ENCODE data around the gene CD151. TPM values are rescaled to one million over a fixed set of nuclear protein-coding genes. Genes with fewer than 3 reads are reported as not detected.

The CD151 gene
- total and polyA plus RNA-seq, 2 experiments from 2014 or later: 62.9 to 109 TPM

- Mint-ChIP-seq H3K4me1 (peaks cover 30% of the 10 kb centered on the region), H3K4me3 (no peak overlapping the region), H3K27ac (no peak overlapping the region), H3K27me3 (ENCODE audit: insufficient read depth, low read depth, poor library complexity) (peaks cover 15% of the 10 kb centered on the region), H3K36me3 (ENCODE audit: low read depth) (peaks cover 6% of the 10 kb centered on the region; the same call in 1 of the 3 replicates), H3K9me3 (no peaks in the 10 kb centered on the region)
- no peak overlapping the region for H2AFZ ChIP-seq
- H3F3A ChIP-seq (replicated peaks; ENCODE audit: low read depth): peaks cover 16% of the 10 kb centered on the region
- no peak overlapping the region for H3K27ac ChIP-seq (ENCODE audit: low read depth)
- ATAC-seq (no peak), DNase-seq (ENCODE audit: low spot score) (no peak)
- no peak overlapping the region for H3K4me2 ChIP-seq
- H3K36me3 ChIP-seq (ENCODE audit: insufficient read depth): no peaks in the 10 kb centered on the region
- H3K79me2 ChIP-seq (replicated peaks; ENCODE audit: insufficient read depth): no peaks in the 10 kb centered on the region; the same call in 1 of the 2 replicates
- TF ChIP-seq REST (IDR thresholded peaks at IDR 0.05; ENCODE audit: unreplicated experiment): no peak
- no peak for TF ChIP-seq ZNF114 (CRISPR knock-in tag; IDR thresholded peaks at IDR 0.05)
- TF ChIP-seq STAT1 (IDR thresholded peaks at IDR 0.05; ENCODE audit: unreplicated experiment): no peak
- TF ChIP-seq, protein P1, sequence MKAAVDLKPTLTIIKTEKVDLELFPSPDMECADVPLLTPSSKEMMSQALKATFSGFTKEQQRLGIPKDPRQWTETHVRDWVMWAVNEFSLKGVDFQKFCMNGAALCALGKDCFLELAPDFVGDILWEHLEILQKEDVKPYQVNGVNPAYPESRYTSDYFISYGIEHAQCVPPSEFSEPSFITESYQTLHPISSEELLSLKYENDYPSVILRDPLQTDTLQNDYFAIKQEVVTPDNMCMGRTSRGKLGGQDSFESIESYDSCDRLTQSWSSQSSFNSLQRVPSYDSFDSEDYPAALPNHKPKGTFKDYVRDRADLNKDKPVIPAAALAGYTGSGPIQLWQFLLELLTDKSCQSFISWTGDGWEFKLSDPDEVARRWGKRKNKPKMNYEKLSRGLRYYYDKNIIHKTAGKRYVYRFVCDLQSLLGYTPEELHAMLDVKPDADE (IDR thresholded peaks at IDR 0.05): no peak
- no peak for TF ChIP-seq CTCF (conservative IDR thresholded peaks at IDR 0.05; ENCODE audit: low read depth in 2 of 2)
- no peak for TF ChIP-seq ZNF331 (CRISPR knock-in tag; IDR thresholded peaks at IDR 0.05; ENCODE audit: low read depth)
- no peak for TF ChIP-seq EZH2 (IDR thresholded peaks at IDR 0.05; ENCODE audit: low read depth, unreplicated experiment)
- TF ChIP-seq POLR2AphosphoS5 (IDR thresholded peaks at IDR 0.05; ENCODE audit: low read depth): no peak
- TF ChIP-seq EZH2phosphoT487 (IDR thresholded peaks at IDR 0.05; ENCODE audit: unreplicated experiment): no peak
- no peak overlapping the region for H3K4me3 ChIP-seq
- H3K9me2 ChIP-seq (ENCODE audit: insufficient read depth): no peaks in the 10 kb centered on the region
- H4K20me1 ChIP-seq (replicated peaks; ENCODE audit: insufficient read depth): peaks cover 3% of the 10 kb centered on the region; the same call in 1 of the 2 replicates
- no peaks in the 10 kb centered on the region for H3K27me3 ChIP-seq (ENCODE audit: insufficient read depth)
- peaks cover 23% of the 10 kb centered on the region; the same call in 1 of the 2 replicates for H3K4me1 ChIP-seq (ENCODE audit: insufficient read depth)
These were observed 39.9 kb upstream of the CD151 start for GRCh38 chr11:792873-793272.

- H3K36me3 Mint-ChIP-seq (ENCODE audit: low read depth): peaks cover 6% of the 10 kb centered on the region; the same call in 1 of the 3 replicates
- peaks cover 23% of the 10 kb centered on the region; the same call in 1 of the 2 replicates for H3K4me1 ChIP-seq (ENCODE audit: insufficient read depth)
- peaks cover 15% of the 10 kb centered on the region for H3K27me3 Mint-ChIP-seq (ENCODE audit: insufficient read depth, low read depth, poor library complexity)
- DNase-seq (ENCODE audit: low spot score) (no peak), ATAC-seq (no peak)
- no peaks in the 10 kb centered on the region for H3K9me3 Mint-ChIP-seq
- H2AFZ ChIP-seq: no peak overlapping the region
- H3K4me3 ChIP-seq: no peak overlapping the region
- H3K4me1 Mint-ChIP-seq: peaks cover 29% of the 10 kb centered on the region
- H3K27ac Mint-ChIP-seq: no peak overlapping the region
- no peak overlapping the region for H3K4me2 ChIP-seq
- H3K27me3 ChIP-seq (ENCODE audit: insufficient read depth): no peaks in the 10 kb centered on the region
- H3K79me2 ChIP-seq (replicated peaks; ENCODE audit: insufficient read depth): no peaks in the 10 kb centered on the region; the same call in 1 of the 2 replicates
- no peak overlapping the region for H3K4me3 Mint-ChIP-seq
- peaks cover 19% of the 10 kb centered on the region for H3F3A ChIP-seq (replicated peaks; ENCODE audit: low read depth)
- H3K9me2 ChIP-seq (ENCODE audit: insufficient read depth): no peaks in the 10 kb centered on the region
- H4K20me1 ChIP-seq (replicated peaks; ENCODE audit: insufficient read depth): peaks cover 3% of the 10 kb centered on the region; the same call in 1 of the 2 replicates
- no peaks in the 10 kb centered on the region for H3K36me3 ChIP-seq (ENCODE audit: insufficient read depth)
- no peak overlapping the region for H3K27ac ChIP-seq (ENCODE audit: low read depth)
- TF ChIP-seq CREB1 (CRISPR knock-in tag; IDR thresholded peaks at IDR 0.05; ENCODE audit: low read depth) (no peak), STAT1 (IDR thresholded peaks at IDR 0.05; ENCODE audit: unreplicated experiment) (no peak)
These were observed 39.2 kb upstream of the CD151 start for GRCh38 chr11:793556-793955.
